Activated naive CD8-positive, alpha-beta T cell (primary cell): Measurements from ENCODE around the gene NFIC.
"Not testable (repeated sequence)": the region's sequence is repeated elsewhere in the genome, so short reads cannot be mapped to it uniquely, and the experiment has no call there.

Source experiments
- H3K27ac Mint-ChIP-seq: one replicate; pipeline ENCODE4 v1.8.0; 2021; ENCODE audit warnings: mixed read lengths
- H3K27me3 Mint-ChIP-seq: one replicate; pipeline ENCODE4 v1.8.0; 2021; ENCODE audit warnings: mixed read lengths
- H3K36me3 Mint-ChIP-seq: one replicate; pipeline ENCODE4 v1.8.0; 2021; ENCODE audit warnings: mixed read lengths
- H3K4me1 Mint-ChIP-seq: one replicate; pipeline ENCODE4 v1.8.0; 2021; ENCODE audit warnings: low read depth, mixed read lengths
- H3K4me3 Mint-ChIP-seq: one replicate; pipeline ENCODE4 v1.8.0; 2021; ENCODE audit warnings: mild to moderate bottlenecking, mixed read lengths
- H3K9me3 Mint-ChIP-seq: one replicate; pipeline ENCODE4 v1.8.0; 2021; ENCODE audit warnings: low read depth, mixed read lengths

Gene NFIC

GRCh38 chr19:3404324-3405260 lies 38.2 kb downstream of the NFIC start:
- Mint-ChIP-seq H3K9me3 (no peaks in the 10 kb centered on the region), H3K27me3 (no peaks in the 10 kb centered on the region), H3K4me1 (no peaks in the 10 kb centered on the region), H3K36me3 (peaks cover 5% of the 10 kb centered on the region), H3K4me3 (no peak overlapping the region), H3K27ac (no peak overlapping the region)

- H3K9me3 Mint-ChIP-seq: no peaks in the 10 kb centered on the region
- H3K4me3 Mint-ChIP-seq: no peak overlapping the region
- H3K27ac Mint-ChIP-seq: no peak overlapping the region
- H3K4me1 Mint-ChIP-seq: no peaks in the 10 kb centered on the region
- H3K36me3 Mint-ChIP-seq: peaks cover 5% of the 10 kb centered on the region
- no peaks in the 10 kb centered on the region for H3K27me3 Mint-ChIP-seq
These were observed 38.9 kb downstream of the NFIC start for GRCh38 chr19:3405261-3405653.

GRCh38 chr19:3406571-3407111 lies 40.3 kb downstream of the NFIC start:
- Mint-ChIP-seq H3K4me3 (no peak overlapping the region), H3K27me3 (no peaks in the 10 kb centered on the region), H3K27ac (no peak overlapping the region), H3K36me3 (peaks cover 5% of the 10 kb centered on the region), H3K9me3 (no peaks in the 10 kb centered on the region), H3K4me1 (no peaks in the 10 kb centered on the region)

- H3K4me3 Mint-ChIP-seq: no peak overlapping the region
- H3K4me1 Mint-ChIP-seq: no peaks in the 10 kb centered on the region
- H3K9me3 Mint-ChIP-seq: no peaks in the 10 kb centered on the region
- H3K27ac Mint-ChIP-seq: no peak overlapping the region
- H3K36me3 Mint-ChIP-seq: no peaks in the 10 kb centered on the region
- H3K27me3 Mint-ChIP-seq: no peaks in the 10 kb centered on the region
These were observed 41.5 kb downstream of the NFIC start for GRCh38 chr19:3407556-3408516.

GRCh38 chr19:3408996-3409345 lies 42.6 kb downstream of the NFIC start:
- Mint-ChIP-seq H3K27ac (no peak overlapping the region), H3K4me1 (no peaks in the 10 kb centered on the region), H3K9me3 (no peaks in the 10 kb centered on the region), H3K36me3 (no peaks in the 10 kb centered on the region), H3K4me3 (no peak overlapping the region), H3K27me3 (no peaks in the 10 kb centered on the region)

GRCh38 chr19:3409346-3410064 lies 43.1 kb downstream of the NFIC start:
- H3K9me3 Mint-ChIP-seq: no peaks in the 10 kb centered on the region
- no peak overlapping the region for H3K4me3 Mint-ChIP-seq
- H3K36me3 Mint-ChIP-seq: no peaks in the 10 kb centered on the region
- no peaks in the 10 kb centered on the region for H3K27me3 Mint-ChIP-seq
- H3K27ac Mint-ChIP-seq: no peak overlapping the region
- no peaks in the 10 kb centered on the region for H3K4me1 Mint-ChIP-seq

- Mint-ChIP-seq H3K4me1 (no peaks in the 10 kb centered on the region), H3K27ac (no peak overlapping the region), H3K9me3 (no peaks in the 10 kb centered on the region), H3K27me3 (no peaks in the 10 kb centered on the region), H3K36me3 (no peaks in the 10 kb centered on the region), H3K4me3 (no peak overlapping the region)
These were observed 45.3 kb downstream of the NFIC start for GRCh38 chr19:3411636-3412035.

GRCh38 chr19:3412066-3412465 lies 45.7 kb downstream of the NFIC start:
- Mint-ChIP-seq H3K36me3 (no peaks in the 10 kb centered on the region), H3K27ac (no peak overlapping the region), H3K4me3 (no peak overlapping the region), H3K9me3 (no peaks in the 10 kb centered on the region), H3K27me3 (no peaks in the 10 kb centered on the region), H3K4me1 (no peaks in the 10 kb centered on the region)

- H3K27me3 Mint-ChIP-seq: no peaks in the 10 kb centered on the region
- no peaks in the 10 kb centered on the region for H3K9me3 Mint-ChIP-seq
- no peaks in the 10 kb centered on the region for H3K4me1 Mint-ChIP-seq
- H3K36me3 Mint-ChIP-seq: no peaks in the 10 kb centered on the region
- H3K4me3 Mint-ChIP-seq: no peak overlapping the region
- no peak overlapping the region for H3K27ac Mint-ChIP-seq
These were observed 47.5 kb downstream of the NFIC start for GRCh38 chr19:3413796-3414327.

GRCh38 chr19:3415695-3416094 lies 49.3 kb downstream of the NFIC start:
- Mint-ChIP-seq H3K9me3 (no peaks in the 10 kb centered on the region), H3K27ac (no peak overlapping the region), H3K36me3 (no peaks in the 10 kb centered on the region)

GRCh38 chr19:3420244-3420755 lies 53.9 kb downstream of the NFIC start:
- no peaks in the 10 kb centered on the region for H3K36me3 Mint-ChIP-seq
- no peaks in the 10 kb centered on the region for H3K4me1 Mint-ChIP-seq
- no peak overlapping the region for H3K27ac Mint-ChIP-seq
- H3K27me3 Mint-ChIP-seq: no peaks in the 10 kb centered on the region
- no peak overlapping the region for H3K4me3 Mint-ChIP-seq
- no peaks in the 10 kb centered on the region for H3K9me3 Mint-ChIP-seq

More at GRCh38 chr19:3415695-3416094, 49.3 kb downstream of the NFIC start:
- H3K4me3 Mint-ChIP-seq: no peak overlapping the region
- H3K4me1 Mint-ChIP-seq: no peaks in the 10 kb centered on the region
- H3K27me3 Mint-ChIP-seq: no peaks in the 10 kb centered on the region

GRCh38 chr19:3420909-3421619 lies 54.7 kb downstream of the NFIC start:
- H3K36me3 Mint-ChIP-seq: no peaks in the 10 kb centered on the region
- H3K4me1 Mint-ChIP-seq: no peaks in the 10 kb centered on the region
- no peak overlapping the region for H3K4me3 Mint-ChIP-seq
- H3K27ac Mint-ChIP-seq: no peak overlapping the region
- no peaks in the 10 kb centered on the region for H3K27me3 Mint-ChIP-seq
- no peaks in the 10 kb centered on the region for H3K9me3 Mint-ChIP-seq

GRCh38 chr19:3421656-3422055 lies 55.3 kb downstream of the NFIC start:
- not testable (repeated sequence) for H3K9me3 Mint-ChIP-seq, H3K4me3 Mint-ChIP-seq, H3K27me3 Mint-ChIP-seq, H3K4me1 Mint-ChIP-seq, H3K27ac Mint-ChIP-seq, H3K36me3 Mint-ChIP-seq
